ENCODE results near the gene RBBP5. TPM values are rescaled to one million over a fixed set of nuclear protein-coding genes. Genes with fewer than 3 reads are reported as not detected.

The RBBP5 gene
- total and polyA plus RNA-seq, 3 donors from 2014 or later: 11.7 to 20.3 (median 19.1) TPM

GRCh38 chr1:205088341-205088740 lies 33.4 kb downstream of the RBBP5 start:
- H3K4me1 ChIP-seq: no peaks in the 10 kb centered on the region
- no peak overlapping the region for H3K27ac ChIP-seq
- intact Hi-C loops (cut with DNase I; ENCODE audit: low total_unique reads): no loop called here
- WGBS, 2 donors: 79 to 82% methylated on average over 3 of the region's 3 CpGs
- H3K27me3 ChIP-seq: no peaks in the 10 kb centered on the region
- TF ChIP-seq, protein P1, sequence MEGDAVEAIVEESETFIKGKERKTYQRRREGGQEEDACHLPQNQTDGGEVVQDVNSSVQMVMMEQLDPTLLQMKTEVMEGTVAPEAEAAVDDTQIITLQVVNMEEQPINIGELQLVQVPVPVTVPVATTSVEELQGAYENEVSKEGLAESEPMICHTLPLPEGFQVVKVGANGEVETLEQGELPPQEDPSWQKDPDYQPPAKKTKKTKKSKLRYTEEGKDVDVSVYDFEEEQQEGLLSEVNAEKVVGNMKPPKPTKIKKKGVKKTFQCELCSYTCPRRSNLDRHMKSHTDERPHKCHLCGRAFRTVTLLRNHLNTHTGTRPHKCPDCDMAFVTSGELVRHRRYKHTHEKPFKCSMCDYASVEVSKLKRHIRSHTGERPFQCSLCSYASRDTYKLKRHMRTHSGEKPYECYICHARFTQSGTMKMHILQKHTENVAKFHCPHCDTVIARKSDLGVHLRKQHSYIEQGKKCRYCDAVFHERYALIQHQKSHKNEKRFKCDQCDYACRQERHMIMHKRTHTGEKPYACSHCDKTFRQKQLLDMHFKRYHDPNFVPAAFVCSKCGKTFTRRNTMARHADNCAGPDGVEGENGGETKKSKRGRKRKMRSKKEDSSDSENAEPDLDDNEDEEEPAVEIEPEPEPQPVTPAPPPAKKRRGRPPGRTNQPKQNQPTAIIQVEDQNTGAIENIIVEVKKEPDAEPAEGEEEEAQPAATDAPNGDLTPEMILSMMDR (IDR thresholded peaks at IDR 0.05): no peak
- TF ChIP-seq POLR2A (IDR thresholded peaks at IDR 0.05): no peak
- DNase-seq: no peak
- no peaks in the 10 kb centered on the region for H3K36me3 ChIP-seq (ENCODE audit: low read depth, missing control alignments)
- no peak overlapping the region for H3K4me3 ChIP-seq
- no peaks in the 10 kb centered on the region for H3K9me3 ChIP-seq

DNA sequence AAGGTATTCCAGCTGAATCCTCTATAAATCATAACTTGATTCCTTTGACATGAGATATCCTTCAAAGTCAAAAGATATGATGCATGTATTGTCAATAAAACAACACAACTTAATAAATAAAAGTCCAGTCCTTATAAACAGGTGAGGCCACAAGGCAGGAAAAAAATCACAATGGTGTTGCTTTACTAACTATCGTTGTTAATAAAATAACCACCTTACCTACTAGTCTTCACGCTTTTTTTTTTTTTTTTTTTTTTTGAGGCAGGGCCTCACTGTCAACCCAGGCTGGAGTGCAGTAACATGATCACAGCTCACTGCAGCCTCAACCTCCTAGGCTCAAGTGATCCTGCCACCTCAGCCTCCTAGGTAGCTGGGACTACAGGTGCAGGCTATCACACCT lies 37.4 kb downstream of the RBBP5 start, which contains the start of gene TMEM81:
TSS of gene TMEM81 (minus strand) at position 101 of the 400 bp plus-strand sequence. CDS start 140 bp downstream, outside the sequence.
- Histone ChIP-seq H3K9me3 (no peaks in the 10 kb centered on the region), H3K27ac (no peak within 1 kb of the TSS), H3K27me3 (no peaks in the 10 kb centered on the region), H3K4me1 (no peaks in the 10 kb centered on the region), H3K36me3 (ENCODE audit: low read depth, missing control alignments) (no peaks in the 10 kb centered on the region), H3K4me3 (no peak within 1 kb of the TSS)
- TF ChIP-seq POLR2A (IDR thresholded peaks at IDR 0.05): no peak
- TF ChIP-seq, protein P1 (IDR thresholded peaks at IDR 0.05): no peak
- intact Hi-C loops (cut with DNase I; ENCODE audit: low total_unique reads): no loop called here
- WGBS, 2 donors: 92 to 98% methylated on average over 2 of the region's 2 CpGs
- no peak for DNase-seq

- no peaks in the 10 kb centered on the region for H3K27me3 ChIP-seq
- TF ChIP-seq, protein P1 (IDR thresholded peaks at IDR 0.05): no peak
- TF ChIP-seq POLR2A (IDR thresholded peaks at IDR 0.05): no peak
- WGBS, 2 donors: 86 to 90% methylated on average over 4 of the region's 4 CpGs
- H3K9me3 ChIP-seq: no peaks in the 10 kb centered on the region
- no peak overlapping the region for H3K27ac ChIP-seq
- no peak for DNase-seq
- no peaks in the 10 kb centered on the region for H3K36me3 ChIP-seq (ENCODE audit: low read depth, missing control alignments)
- intact Hi-C loops (cut with DNase I; ENCODE audit: low total_unique reads): no loop called here
- H3K4me1 ChIP-seq: no peaks in the 10 kb centered on the region
- H3K4me3 ChIP-seq: no peak overlapping the region
Observed at GRCh38 chr1:205082431-205082830, 39.3 kb downstream of the RBBP5 start.

GRCh38 chr1:205077934-205078311 lies 43.9 kb downstream of the RBBP5 start:
- H3K4me1 ChIP-seq: peaks cover 13% of the 10 kb centered on the region
- intact Hi-C loops (cut with DNase I; ENCODE audit: low total_unique reads): no loop called here
- DNase-seq: no peak

More at GRCh38 chr1:205077934-205078311, 43.9 kb downstream of the RBBP5 start:
- 70 to 85% methylated on average over 1 of the region's 1 CpG for WGBS, 2 donors
- no peaks in the 10 kb centered on the region for H3K9me3 ChIP-seq
- H3K27me3 ChIP-seq: no peaks in the 10 kb centered on the region
- no peak overlapping the region for H3K4me3 ChIP-seq
- H3K36me3 ChIP-seq (ENCODE audit: low read depth, missing control alignments): no peaks in the 10 kb centered on the region
- H3K27ac ChIP-seq: no peak overlapping the region
- TF ChIP-seq, protein P1 (IDR thresholded peaks at IDR 0.05): no peak
- TF ChIP-seq POLR2A (IDR thresholded peaks at IDR 0.05): no peak

Data from testis (tissue), 3 donors.